ENCODE data around the gene DNM2.

DNM2 gene

GRCh38 chr19:10782795-10783194 is 64.9 kb downstream of the DNM2 start:
- no peak for DNase-seq (ENCODE audit: extremely low read depth, low read depth)
- TF ChIP-seq CTCF (IDR thresholded peaks at IDR 0.05; ENCODE audit: low read depth, low read length) = no peak

- no peak for DNase-seq (ENCODE audit: extremely low read depth, low read depth)
- TF ChIP-seq CTCF (IDR thresholded peaks at IDR 0.05; ENCODE audit: low read depth, low read length) = no peak
Measured at GRCh38 chr19:10784257-10784656, 66.4 kb downstream of the DNM2 start.

GRCh38 chr19:10788146-10788545 is 70.3 kb downstream of the DNM2 start:
- DNase-seq (ENCODE audit: extremely low read depth, low read depth) = no peak
- TF ChIP-seq CTCF (IDR thresholded peaks at IDR 0.05; ENCODE audit: low read depth, low read length) = no peak

- no peak for TF ChIP-seq CTCF (IDR thresholded peaks at IDR 0.05; ENCODE audit: low read depth, low read length)
- DNase-seq (ENCODE audit: extremely low read depth, low read depth) = no peak
Measured at GRCh38 chr19:10789866-10790265, 72.0 kb downstream of the DNM2 start.

- no peak for TF ChIP-seq CTCF (IDR thresholded peaks at IDR 0.05; ENCODE audit: low read depth, low read length)
- no peak for DNase-seq (ENCODE audit: extremely low read depth, low read depth)
Measured at GRCh38 chr19:10796653-10797052, 78.8 kb downstream of the DNM2 start.

GRCh38 chr19:10797078-10797477 is 79.2 kb downstream of the DNM2 start:
- TF ChIP-seq CTCF (IDR thresholded peaks at IDR 0.05; ENCODE audit: low read depth, low read length) = no peak

GRCh38 chr19:10797541-10798256 is 79.8 kb downstream of the DNM2 start:
- no peak for TF ChIP-seq CTCF (IDR thresholded peaks at IDR 0.05; ENCODE audit: low read depth, low read length)
- no peak for DNase-seq (ENCODE audit: extremely low read depth, low read depth)

More at GRCh38 chr19:10797078-10797477, 79.2 kb downstream of the DNM2 start:
- DNase-seq (ENCODE audit: extremely low read depth, low read depth) = no peak
